NCI-H69 (cell line): ENCODE results near the gene MDN1.
"Not testable (repeated sequence)": the region's sequence is repeated elsewhere in the genome, so short reads cannot be mapped to it uniquely, and the experiment has no call there.

Experiments
- DNase-seq: peaks from one replicate; lab custom pipeline; 2025; lab: John Stamatoyannopoulos, UW

Gene MDN1

DNA sequence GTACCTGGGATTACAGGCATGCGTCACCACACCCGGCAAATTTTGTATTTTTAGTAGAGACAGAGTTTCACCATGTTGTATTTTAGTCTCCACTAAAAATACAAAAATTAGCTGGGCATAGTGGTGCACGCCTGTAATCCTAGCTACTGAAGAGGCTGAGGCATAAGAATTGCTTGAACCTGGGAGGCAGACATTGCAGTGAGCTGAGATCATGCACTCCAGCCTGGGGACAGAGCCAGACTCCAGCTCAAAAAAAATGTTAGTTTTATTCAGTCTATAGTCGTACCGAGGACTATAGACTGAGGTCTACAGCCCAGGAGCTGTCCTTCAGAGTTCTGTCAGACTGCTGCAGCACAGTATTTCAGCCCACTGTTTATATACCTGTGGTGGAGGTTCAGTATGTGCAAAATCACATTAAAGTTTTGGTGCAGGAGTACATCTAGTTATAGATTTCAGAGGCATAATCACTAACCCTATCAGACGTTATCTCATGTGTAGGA, 6.5 kb upstream of the MDN1 start:
- DNase-seq, result no peak

DNA sequence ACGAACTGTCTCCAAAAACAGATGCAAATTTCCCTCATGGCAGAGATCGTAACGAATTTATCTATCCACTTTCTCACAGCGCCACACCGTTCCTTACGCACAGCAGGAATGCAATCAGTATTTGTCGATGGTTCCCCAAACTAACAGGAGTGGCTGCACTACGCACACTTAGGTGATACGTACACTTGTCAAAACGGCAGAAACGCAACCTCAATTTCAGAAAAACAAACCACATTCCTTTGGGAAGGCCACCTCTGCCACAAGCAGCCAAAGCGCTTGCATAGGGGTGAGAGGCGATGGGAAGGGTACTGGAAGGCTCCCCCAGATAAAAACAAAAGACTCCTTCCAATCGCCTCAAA, 638 bp downstream of the MDN1 start:
- peak; percentile 72 for DNase-seq

DNA sequence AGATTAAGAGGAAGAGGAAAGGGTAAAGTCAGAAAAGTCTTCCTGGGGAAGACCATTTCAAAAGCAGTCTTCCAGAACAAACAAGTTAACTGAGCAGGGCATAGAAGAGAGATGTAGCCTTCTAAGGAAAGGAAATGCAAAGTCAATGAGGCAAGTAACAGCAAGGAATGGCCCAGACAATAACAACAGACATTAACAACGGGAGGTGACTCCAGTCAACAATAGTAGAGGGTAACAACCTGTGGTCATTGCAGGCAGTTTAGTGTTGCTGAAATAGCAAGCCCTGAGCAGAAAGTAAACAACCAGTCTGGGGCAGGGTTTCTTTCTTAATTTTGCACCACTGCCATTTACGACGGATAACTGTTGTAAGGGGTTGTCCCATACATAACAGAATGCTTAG, 2.1 kb downstream of the MDN1 start:
- DNase-seq, result peak; percentile 59

DNA sequence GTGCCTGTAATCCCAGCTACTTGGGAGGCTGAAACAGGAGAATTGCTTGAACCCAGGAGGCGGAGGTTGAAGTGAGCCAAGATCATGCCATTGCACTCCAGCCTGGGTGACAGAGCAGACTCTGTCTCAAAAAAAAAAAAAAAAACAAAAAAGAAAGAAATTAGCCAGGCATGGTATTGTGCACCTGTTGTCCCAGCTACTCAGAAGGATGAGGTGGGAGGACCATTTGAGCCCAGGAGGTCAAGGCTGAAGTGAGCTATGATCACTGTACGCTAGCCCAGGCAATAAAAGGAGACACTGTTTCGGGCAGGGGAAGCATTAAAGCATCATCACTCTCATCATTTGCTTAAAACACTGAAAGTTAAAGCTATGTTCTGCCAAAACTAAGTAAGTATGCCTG, 6.2 kb downstream of the MDN1 start:
- DNase-seq, result not testable (repeated sequence)

DNA sequence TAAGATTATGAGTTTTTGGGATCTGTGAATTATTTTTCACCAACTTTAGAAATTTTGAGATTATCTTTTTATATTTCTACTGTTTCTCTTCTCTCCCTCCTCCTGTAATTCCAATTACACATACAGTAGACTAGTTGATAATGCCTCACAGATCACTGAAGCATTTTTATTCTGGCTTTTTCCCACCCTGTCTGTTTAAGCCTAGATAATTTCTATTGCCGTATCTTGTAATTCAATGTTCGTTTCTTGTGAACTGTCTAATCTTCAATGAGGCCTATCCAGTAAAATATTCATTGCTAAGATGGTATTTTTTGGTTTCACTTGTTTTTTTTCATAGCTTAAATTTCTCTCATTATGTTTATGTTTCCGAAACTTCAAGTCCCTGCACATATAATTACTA, 12.0 kb downstream of the MDN1 start:
- no peak for DNase-seq

DNA sequence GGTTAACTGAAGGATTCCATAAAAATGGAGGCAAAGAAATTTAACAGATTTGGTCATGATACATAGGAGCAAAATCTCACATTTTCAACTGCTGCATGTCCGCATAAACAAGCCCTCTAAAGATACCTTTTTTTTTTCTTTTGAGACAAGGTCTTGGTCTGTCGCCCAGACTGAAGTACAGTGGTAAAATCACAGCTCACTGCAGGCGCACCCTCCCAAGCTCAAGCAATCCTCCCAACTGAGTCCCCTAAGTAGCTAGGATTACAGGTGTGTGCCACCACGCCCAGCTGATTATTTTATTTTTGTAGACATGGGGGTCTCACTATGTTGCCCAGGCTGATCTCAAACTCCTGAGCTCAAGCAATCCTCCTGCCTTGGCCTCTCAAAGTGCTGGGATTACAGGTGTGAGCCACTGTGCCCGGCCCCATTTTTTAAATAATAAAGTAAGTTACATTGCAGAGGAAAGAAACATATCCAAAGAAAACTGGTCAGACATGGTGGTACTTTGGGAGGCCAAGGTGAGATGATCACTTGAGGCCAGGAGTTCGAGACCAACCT, 13.7 kb downstream of the MDN1 start:
- DNase-seq, result no peak

DNA sequence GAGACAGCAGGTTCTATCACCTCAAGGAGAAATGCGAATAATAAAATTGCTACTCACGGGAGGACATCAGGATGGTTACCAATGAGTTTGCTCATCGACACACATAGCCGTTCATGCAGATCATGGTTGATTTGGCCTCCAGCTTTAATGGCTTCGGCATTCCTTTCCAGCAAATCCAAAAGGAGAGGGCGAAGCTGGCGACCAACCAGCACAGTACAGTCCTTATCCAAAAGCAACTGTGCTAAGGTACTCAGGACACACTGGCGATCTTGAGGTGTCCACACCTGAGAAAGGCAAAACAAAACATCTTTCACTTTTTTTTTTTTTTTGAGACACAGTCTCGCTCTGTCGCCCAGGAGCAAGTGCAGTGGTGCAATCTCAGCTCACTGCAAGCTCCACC, 16.3 kb downstream of the MDN1 start:
- no peak for DNase-seq

DNA sequence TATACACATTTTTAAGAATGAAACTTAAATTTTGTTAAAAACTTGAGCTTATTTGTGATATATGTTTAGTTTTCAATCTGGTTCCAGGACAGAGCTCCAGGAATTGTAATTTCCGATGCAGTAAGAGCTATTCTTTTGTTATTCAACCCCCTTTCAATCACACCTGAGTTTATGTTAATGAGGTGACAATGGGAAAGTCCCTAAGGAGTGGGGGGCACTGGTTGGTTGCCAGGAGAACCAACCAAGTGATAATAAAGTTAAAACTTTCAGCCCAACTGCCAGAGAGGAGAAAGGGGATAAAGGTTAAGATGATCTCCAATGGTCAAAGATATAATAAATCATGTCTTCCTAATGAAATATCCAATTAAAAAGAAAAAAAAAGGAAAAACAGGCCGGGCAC, 19.8 kb downstream of the MDN1 start:
- no peak for DNase-seq

DNA sequence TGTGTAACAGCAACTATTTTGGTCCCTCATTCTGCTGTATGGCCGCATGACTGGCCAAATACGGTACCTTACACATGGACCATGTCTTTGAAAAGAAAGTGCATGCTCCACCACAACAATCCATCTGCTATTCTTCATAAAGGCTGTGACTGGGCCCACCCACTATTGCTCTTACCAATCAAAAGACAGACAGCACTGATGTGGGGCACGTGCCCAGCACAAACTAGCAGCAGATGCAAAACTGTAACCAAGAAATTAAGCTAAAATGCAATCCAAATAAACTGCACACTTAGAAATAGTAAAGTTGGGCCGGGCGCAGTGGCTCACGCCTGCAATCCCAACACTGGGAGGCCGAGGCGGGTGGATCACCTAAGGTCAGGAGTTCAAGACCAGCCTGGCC, 20.5 kb downstream of the MDN1 start:
- DNase-seq, result no peak

DNA sequence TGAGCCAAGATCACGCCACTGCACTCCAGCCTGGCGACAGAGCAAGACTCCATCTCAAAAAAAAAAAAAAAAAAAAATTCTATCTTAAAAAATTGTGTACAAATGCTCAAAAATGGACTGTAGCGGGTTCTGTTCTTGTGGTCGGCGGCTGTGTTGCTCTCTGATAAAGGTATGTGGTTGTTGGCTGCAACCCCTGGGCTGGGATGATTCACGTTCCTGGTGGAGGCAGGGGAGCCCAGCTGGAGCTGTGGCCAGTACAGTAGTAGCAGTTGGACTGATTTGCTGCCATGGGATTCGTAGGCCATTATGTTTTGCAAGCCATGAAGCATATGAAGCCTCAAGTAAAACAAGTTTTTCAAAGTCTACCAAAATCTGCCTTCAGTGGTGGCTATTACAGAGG, 22.3 kb downstream of the MDN1 start:
- no peak for DNase-seq

DNA sequence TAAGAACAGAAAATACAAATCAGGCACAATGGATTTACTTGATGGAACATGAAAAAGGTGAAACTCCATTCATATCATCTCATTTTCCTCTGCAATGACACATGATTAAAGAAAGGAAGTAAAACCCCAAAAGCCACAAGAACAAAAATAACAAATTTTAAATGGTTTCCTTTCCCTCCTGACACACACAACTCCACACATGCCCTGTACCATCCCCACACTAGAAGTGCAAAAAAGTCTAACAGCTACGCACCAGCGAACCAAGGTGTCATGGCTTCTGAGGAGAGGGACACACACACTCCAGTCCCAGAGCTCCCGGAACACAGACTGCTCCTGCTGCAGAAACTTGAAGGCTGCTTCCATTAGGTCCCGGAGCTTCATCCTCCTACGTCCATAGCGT, 25.3 kb downstream of the MDN1 start:
- DNase-seq, result no peak

DNA sequence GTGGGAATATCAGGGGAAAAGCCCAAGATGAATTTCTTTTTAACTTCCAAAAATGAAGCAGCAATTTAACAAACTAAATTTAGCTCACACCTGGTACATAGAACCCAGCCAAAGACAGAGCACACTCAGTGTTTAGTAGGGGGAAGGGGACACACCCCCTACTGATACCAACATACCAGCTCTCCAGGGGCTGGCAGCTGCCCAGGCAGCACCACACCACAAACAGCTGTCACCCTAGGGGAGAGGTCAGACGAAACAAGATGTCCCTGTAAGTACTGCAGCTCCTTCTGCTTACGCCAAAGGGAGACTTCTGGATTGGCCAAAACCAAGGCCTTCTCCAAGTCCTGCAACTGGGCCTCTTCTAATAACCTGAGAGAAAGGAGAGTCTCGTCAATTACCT, 26.0 kb downstream of the MDN1 start:
- peak; percentile 11 for DNase-seq

DNA sequence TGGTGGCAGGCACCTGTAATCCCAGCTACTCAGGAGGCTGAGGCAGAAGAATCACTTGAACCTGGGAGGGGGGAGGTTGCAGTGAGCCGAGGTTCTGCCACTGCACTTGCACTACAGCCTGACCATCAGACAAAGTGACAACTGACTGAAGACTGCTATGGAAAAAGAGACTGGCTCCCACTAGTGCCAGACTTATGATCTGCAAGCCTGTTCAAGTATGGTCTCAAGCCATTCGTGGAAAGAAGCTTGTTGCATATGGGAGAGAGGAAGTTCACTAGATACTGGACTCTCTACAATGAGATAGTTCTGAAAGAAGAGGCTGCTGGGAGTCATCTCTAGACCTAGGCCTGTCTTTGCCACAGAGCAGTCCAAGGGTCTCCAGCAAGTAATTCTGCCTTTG, 26.7 kb downstream of the MDN1 start:
- peak; percentile 52 for DNase-seq

DNA sequence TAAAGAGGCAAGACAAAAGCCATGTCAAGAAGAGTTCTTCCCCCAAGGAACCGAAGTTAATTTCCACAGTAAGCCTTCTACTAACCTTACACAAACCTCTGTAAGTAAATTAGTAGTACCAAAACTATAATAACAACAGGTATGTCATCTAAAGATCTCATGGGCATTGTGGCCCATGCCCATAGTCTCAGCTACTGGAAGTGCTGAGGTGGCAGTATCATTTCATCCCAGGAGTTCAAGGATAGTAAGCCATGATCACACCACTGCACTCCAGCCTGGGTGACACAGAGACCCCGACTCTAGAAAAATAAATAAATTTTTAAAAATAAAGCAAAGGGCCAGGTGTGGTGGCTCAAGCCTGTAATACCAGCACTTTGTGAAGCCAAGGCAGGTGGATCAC, 29.2 kb downstream of the MDN1 start:
- no peak for DNase-seq

DNA sequence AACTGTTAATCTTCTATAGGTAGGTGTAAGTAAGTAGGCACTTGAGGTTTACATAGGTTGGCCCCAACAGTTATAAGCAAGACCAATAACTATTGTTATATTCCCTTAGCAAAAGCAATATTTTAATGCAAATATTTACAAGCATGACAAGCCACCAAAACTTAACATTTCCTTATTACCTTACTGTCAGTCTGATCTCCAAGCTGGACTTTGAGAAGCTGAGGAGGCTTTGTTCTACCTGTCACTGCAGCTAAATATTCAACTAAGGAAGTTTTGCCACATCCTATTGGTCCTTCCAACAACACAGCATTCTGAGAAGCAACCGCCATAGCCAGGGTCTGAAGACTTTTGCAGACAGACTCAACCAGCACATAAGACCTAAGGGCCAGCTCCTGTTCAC, 29.6 kb downstream of the MDN1 start:
- no peak for DNase-seq

DNA sequence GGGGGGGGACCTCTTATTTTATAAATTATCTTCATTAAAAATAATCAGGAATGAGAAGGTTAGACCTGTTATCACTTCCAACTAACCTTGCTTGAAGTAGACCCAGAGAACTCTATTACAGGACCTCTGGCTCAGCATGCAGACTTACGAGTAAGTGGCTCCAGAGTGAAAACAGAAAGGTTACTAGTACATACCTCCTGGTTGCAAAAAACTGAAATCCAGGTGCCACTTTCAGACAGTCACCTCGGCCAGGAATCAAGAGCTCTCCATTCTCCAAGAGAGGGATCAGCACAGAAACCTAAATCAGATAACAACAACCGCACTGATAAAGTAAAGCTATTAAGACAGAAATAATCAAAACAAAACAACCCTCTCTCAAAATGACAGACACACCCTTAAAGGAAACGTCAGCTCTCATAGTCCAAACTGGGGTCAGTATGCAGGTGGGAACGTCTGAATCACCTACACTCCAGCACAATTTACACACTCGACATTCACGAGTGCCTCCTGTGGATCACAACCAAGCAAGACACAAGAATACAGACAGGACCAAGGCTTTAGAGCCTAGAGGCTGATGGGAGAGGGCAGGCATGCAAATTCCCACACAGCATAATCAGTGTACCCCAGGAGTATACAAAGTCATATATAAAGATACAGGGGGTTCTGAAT, 31.8 kb downstream of the MDN1 start:
- no peak for DNase-seq

DNA sequence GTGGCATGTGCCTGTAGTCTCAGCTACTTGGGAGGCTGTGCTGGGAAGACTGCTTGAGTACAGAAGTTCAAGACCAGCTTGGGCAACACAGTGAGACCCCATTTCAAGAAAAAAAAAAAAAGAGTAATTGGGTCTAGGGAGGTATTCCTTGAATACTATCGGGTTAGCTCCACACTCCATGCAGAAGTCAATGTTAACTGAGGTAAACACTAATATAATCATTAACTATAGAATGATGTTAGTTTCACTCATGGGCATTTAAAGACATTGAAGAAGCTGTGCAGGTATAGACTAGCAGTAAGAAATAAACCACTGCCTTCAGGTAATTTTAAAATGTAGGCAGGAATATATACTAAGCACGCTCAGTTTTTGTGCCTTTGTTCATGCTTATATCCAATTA, 32.6 kb downstream of the MDN1 start:
- no peak for DNase-seq

DNA sequence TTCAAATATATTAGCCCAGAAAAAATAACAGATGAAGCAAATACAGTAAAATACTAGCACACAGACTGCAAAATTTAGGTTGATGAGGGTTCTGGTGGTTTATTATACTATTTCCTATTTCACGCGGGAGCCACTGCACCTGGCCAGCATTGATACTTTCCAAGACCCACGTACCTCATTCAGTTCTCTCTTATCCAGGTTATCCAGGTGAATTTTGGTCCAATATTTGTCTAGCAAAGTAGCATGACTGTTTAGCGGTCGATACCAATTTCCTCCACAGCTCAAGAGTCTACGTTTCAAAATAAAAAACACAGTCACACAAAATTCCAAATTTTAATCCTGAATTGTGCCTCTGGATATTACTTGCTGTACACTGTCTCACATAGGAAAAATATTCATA, 34.8 kb downstream of the MDN1 start:
- no peak for DNase-seq

DNA sequence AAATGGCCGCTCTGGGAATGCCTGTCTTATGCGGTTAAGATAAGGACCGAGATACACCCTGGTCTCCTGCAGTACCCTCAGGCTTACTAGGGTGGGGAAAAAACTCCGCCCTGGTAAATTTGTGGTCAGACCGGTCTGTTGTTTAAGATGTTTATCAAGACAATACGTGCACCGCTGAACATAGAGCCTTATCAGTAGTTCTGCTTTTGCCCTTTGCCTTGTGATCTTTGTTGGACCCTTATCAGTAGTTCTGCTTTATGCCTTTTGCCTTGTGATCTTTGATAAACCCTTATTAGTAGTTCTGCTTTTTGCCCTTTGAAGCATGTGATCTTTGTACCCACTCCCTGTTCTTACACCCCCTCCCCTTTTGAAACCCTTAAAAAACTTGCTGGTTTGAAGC, 36.3 kb downstream of the MDN1 start:
- not testable (repeated sequence) for DNase-seq

DNA sequence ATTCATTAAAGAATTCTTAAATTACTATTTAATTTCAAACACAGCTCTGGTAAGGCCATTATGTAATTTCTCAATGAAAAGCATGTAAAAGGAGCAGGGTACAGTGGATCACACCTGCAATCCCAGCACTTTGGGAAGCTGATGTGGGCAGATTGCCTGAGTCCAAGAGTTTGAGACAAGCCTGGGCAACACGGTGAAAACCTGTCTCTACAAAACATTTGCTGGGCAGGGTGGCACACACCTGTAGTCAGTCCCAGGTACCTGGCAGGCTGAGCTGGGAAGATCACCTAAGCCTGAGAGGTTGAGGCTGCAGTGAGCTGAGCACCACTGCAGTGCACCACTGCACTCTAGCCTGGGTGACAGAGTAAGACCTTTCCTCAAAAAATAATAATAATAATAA, 37.4 kb downstream of the MDN1 start:
- DNase-seq, result no peak

DNA sequence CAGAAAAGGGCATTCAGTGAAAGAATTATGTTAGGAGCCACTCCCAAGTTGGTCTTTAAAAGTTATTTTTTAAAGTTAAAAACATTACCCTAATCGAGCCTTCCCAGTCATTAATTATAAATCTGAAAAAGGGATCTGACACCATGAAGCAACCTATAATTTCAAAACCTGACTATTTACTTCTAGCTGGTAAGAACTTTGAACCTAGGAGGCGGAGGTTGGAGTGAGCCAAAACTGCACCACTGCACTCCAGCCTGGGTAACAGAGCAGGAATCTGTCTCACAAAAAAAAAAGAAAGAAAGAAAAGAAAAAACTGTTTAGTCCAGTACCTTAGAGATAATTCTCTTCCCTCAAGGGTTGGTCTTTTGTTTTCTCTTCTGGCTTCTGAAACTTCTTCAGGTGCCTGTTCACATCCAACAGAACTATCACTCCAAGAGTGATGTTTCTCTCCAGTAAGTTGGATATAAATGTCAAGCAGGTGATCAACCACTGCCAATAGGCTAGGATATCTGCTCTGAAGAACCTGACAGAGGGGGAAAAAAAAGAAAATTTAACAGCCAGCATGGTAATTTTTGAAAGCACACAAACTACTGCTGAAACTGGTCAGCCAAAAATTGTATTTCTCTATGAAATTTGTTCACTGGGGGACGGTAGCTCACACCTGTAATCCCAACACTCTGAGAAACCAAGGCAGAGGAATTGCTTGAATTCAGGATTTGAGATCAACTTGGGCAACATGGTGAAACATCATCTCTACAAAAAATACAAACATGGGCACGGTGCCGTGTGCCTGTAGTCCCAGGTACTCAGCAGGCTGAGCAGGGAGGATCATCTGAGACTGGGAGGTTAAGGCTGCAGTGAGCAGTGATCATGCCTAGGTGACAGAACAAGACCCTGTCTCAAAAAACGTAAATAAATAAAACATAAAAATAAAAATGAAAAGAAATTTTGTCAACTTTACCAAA, 38.2 kb downstream of the MDN1 start:
- DNase-seq, result no peak

DNA sequence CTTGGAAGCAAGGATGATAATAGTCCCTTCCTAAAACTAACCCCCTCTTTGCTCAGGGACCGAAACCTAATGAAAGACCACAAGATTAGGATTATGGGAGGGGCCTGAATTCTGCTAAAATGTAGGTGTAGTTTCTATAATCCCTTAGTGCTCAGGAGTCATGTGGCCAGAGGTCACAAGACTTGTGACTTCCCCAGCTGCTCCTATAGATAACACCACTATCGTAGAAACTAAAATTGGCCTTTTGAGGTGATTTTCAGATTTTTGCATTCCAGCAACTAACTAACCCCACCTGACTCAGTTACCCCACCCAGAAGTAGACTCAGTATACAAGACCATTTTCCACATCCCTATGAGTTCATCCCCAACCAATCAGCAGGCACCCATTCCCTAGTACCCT, 42.1 kb downstream of the MDN1 start:
- DNase-seq, result no peak

DNA sequence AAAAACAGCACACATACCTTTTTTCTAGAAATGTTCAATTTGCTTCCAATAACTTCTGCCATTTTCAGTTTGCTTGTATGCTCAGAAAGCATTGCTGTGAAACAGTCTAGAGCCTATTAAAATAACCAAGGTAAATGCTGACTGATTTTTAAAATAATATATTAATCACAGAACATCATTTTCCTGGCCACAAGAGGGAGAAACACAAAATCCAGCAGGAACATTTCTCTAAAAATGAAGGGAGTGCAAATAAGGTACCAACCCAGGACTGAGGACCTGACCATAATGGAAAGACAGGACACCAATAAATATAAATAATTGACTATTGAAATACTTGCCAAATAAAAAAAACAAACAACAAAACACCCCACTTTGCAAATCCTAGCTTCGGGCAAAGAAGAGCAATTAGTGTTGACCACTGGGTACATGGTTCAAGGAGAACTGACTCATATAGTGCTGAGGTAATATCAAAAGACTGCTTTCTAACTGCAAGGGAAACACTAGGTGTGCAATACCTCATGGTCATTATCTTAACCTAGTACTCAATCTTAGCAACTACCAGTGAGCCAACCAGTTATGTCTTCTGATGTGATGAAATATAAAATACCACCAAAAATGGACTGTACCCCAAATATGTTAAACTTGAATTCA, 42.9 kb downstream of the MDN1 start:
- DNase-seq, result no peak
